Natural killer cell treated with Interleukin-12 subunit alpha and Interleukin-12 subunit beta and Interleukin-15 and Interleukin-18, amount 100 ng/mL, for 72 hours (primary cell): ENCODE results near the gene VAMP3. TPM values are rescaled to one million over a fixed set of nuclear protein-coding genes. Genes with fewer than 3 reads are reported as not detected.

ENCODE experiments used
- ATAC-seq, 2 donors: fragments of 150-1000 bp; cut with Tn5 transposase in 1 of 2; sonication (Bioruptor Pico), chemical (Tn5 transposase) in 1 of 2; 2 replicates each; pipeline ENCODE4 v1.10.0; 2021
- DNase-seq: peaks from one replicate; pipeline ENCODE4 v3.0.0; 2022; ENCODE audit warnings: low spot score
- H3K27ac Mint-ChIP-seq, 2 donors: 1 replicate in 1 of 2; 2 replicates in 1 of 2; pipeline ENCODE4 v1.8.0; 2022; ENCODE audit warnings: mixed read lengths in 2 of 2, mild to moderate bottlenecking in 1 of 2, moderate library complexity in 1 of 2
- H3K27me3 Mint-ChIP-seq, 2 donors: 1 replicate in 1 of 2; 2 replicates in 1 of 2; pipeline ENCODE4 v1.8.0; 2022; ENCODE audit warnings: mixed read lengths in 2 of 2
- H3K36me3 Mint-ChIP-seq: one replicate; pipeline ENCODE4 v1.8.0; 2022; ENCODE audit warnings: mixed read lengths
- H3K4me1 Mint-ChIP-seq, 2 donors: 1 replicate in 1 of 2; 2 replicates in 1 of 2; pipeline ENCODE4 v1.8.0; 2022; ENCODE audit warnings: low read depth in 2 of 2, mixed read lengths in 2 of 2, mild to moderate bottlenecking in 1 of 2
- H3K4me3 Mint-ChIP-seq: one replicate; pipeline ENCODE4 v1.8.0; 2022; ENCODE audit warnings: mixed read lengths
- H3K9me3 Mint-ChIP-seq: 2 replicates; pipeline ENCODE4 v1.8.0; 2022; ENCODE audit warnings: mixed read lengths
- total RNA-seq, 2 donors: library from RNA; stranded (reverse); gene quantifications; one replicate each; pipeline ENCODE4 v1.2.3, GENCODE V29; 2022

VAMP3 gene, protein sequence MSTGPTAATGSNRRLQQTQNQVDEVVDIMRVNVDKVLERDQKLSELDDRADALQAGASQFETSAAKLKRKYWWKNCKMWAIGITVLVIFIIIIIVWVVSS
- total RNA-seq = 10 to 100 TPM; 30.0 to 31.9 TPM

DNA sequence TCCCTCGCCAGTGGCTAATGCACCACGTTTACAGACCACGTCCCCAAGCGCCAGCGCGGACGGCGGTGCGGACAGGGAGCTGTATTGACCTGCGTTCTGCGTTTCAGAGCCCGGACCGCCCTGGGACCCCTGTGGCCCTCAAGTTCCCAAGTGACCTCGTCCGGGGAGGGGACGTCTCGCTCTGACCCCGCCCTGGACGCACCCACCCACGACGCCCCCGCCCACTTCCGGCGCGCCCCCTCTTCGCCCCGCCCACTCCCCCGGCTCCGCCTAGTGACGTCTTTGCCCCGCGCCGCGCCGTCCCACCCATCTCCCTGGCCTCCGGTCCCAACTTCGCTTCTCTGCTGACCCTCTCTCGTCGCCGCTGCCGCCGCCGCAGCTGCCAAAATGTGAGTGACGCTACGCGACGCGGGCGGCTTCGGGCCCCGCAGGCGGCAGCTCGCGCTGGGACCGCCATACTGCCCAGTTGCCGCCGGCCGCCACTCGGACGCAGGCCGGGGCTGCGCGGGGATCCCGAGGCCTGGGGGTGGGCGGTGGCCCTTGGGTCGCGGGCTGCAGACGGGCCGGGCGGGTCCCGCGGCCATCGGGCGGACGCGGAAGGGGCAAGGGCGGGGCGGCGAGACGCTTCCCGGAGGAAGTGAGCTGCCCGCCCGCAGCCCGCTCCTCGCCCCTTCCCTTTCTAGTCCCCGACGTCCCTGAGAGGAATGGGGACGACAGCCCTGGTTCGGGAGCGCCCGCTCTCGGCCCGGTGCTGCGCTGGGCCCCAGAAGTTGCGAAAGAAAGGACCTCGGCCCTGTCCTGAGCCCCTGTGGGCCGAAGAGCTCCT is at the start of gene VAMP3:
TSS of gene VAMP3 (plus strand) at position 300 of the 826 bp plus-strand sequence. CDS start at position 388, 88 bp downstream.
- H3K27me3 Mint-ChIP-seq = peaks cover 11 to 15% of the 10 kb centered on the region in 2 donors
- H3K27ac Mint-ChIP-seq = peak within 1 kb of the TSS; percentile 73 to 90
- peak; percentile 89 for DNase-seq
- ATAC-seq = peak; percentile 96 to 98
- peaks cover 15% of the 10 kb centered on the region for H3K36me3 Mint-ChIP-seq
- H3K4me3 Mint-ChIP-seq = peak within 1 kb of the TSS; percentile 94
- peaks cover 28 to 34% of the 10 kb centered on the region in 2 donors for H3K4me1 Mint-ChIP-seq
- peaks cover 3% of the 10 kb centered on the region for H3K9me3 Mint-ChIP-seq

DNA sequence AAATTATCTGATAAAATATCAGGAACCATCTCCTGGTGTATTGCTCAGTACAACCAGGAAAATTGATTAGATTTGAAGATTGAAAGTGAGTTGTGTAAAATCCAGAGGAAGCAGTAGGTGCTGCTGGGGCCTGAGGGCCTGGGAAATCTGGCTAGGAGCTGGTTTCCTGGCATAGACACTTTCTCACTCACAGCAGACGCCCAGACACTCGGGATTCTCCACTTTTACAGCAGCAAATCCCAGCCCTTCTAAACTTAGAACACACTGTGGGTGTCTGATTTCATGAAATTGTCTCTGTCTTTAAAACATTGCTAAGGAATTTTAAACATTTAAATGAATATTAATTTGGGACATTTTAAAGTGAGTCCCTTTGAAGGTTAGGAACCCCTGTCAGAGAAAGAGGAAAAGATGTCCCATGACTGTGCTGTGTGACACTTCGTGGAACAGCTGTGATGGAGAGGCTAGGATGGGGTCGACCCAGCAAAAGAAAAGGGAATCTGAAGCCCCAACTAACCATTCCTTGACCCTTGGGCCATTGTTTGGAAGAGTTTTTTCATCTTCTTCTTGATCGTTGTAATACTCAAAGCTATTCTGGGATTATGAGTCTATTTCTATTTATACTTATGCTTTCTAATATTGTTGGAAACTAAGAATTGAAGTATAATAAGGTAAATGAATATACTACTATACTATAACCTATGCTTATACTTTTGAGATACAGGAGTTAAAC is 49.0 kb upstream of the VAMP3 start:
- no peaks in the 10 kb centered on the region for H3K4me1 Mint-ChIP-seq
- no peaks in the 10 kb centered on the region for H3K9me3 Mint-ChIP-seq
- ATAC-seq = no peak
- H3K27ac Mint-ChIP-seq = no peak overlapping the region
- no peaks in the 10 kb centered on the region for H3K36me3 Mint-ChIP-seq
- DNase-seq = no peak
- peaks cover 15 to 20% of the 10 kb centered on the region in 2 donors for H3K27me3 Mint-ChIP-seq
- H3K4me3 Mint-ChIP-seq = no peak overlapping the region

DNA sequence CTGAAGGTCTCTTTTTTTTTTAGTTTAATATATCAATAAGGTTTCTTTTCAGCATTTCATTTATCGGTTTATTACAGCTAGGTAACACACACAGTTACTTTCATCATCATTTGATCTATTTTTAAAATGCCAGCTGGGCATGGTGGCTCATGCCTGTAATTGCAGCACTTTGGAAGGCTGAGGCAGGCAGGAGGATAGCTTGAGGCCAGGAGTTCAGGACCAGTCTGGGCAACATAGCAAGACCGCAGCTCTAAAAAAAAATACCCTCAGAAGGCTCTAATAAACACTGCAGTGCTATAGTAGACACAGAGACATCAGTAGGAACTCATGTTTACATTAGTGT is 48.5 kb upstream of the VAMP3 start:
- Mint-ChIP-seq H3K4me3 (no peak overlapping the region), H3K27me3 (peaks cover 15 to 19% of the 10 kb centered on the region in 2 donors), H3K9me3 (no peaks in the 10 kb centered on the region), H3K4me1 (no peaks in the 10 kb centered on the region), H3K36me3 (no peaks in the 10 kb centered on the region), H3K27ac (no peak overlapping the region)
- no peak for DNase-seq
- ATAC-seq = no peak

DNA sequence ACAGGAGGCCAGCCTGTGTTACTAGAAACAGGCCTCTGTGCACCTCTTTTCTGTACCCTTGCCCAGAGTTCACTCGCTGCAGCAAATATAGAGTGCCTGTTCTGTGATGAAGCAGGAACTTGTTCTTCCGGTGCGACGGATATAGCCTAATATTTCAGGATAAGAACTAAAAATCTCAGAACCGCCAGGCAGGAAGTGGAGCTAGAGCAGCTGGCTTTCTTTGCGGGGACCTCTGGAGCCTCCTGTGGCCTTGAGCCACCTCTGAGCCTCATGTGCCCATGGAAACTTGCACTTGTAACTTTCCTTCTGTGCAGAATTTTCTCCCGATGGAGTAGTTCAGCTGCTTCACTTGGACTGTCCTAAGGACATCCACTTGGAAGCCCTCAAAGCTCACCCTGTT is 44.5 kb upstream of the VAMP3 start:
- no peak overlapping the region for H3K27ac Mint-ChIP-seq

DNA sequence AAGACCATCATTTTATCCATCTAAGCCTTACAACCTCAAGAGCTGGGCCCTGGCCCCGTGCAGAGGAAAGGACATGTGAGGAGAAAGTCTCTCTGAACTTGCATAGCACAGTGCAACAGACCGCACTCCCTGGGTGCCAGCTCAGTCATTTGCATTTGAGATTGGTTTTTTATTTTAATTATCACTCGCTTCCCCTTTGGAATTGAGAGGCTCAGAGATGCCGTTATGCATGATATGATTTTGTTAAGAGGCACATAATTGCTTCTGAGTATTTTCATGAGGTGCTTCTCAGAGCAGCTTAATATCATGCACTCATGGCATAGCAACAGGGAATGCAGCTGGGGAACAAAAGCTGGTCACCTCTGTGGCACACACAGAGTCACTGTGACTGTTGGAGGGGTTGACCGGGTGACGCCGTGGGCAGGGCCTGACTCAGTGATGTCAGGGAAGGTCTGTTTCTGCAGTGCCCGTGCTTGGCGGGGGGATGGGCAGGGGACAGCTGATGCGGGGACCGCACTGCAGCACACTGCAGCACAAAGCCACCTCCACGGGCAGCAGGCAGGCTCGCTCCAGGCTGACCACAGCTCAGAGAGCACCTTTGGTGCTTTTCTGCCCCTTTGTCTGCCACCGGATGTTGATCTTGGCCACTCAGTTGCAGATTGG is 43.2 kb upstream of the VAMP3 start:
- DNase-seq = no peak
- H3K27ac Mint-ChIP-seq = no peak overlapping the region
- ATAC-seq = no peak
- H3K9me3 Mint-ChIP-seq = no peaks in the 10 kb centered on the region
- H3K27me3 Mint-ChIP-seq = peaks cover 6 to 19% of the 10 kb centered on the region in 2 donors
- H3K4me3 Mint-ChIP-seq = no peak overlapping the region
- H3K4me1 Mint-ChIP-seq = no peaks in the 10 kb centered on the region
- H3K36me3 Mint-ChIP-seq = no peaks in the 10 kb centered on the region

More for the DNA sequence above, 44.5 kb upstream of the VAMP3 start:
- Mint-ChIP-seq H3K9me3 (no peaks in the 10 kb centered on the region), H3K4me1 (no peaks in the 10 kb centered on the region), H3K36me3 (no peaks in the 10 kb centered on the region), H3K4me3 (no peak overlapping the region), H3K27me3 (peaks cover 6 to 20% of the 10 kb centered on the region in 2 donors)
- ATAC-seq (no peak), DNase-seq (no peak)

DNA sequence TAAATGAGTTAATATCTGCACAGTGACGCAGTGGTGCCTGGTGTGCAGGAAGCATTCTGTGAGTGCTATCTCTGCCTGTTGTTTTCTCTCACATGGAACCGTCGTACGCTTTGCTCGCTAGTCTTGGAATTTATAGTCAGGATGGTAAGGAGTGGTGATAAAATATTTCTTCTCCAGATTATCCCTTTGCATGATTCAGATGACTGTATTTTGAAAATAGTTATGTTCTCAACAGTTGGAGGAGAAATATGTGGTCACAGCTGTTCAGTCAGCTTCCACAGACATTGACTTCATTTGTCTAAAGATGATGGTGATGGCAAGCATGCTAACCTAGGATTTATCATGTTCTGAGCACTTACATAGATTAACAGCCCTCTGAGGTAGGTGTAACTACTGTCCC is 41.3 kb upstream of the VAMP3 start:
- no peak for DNase-seq
- H3K27me3 Mint-ChIP-seq = peaks cover 6 to 17% of the 10 kb centered on the region in 2 donors
- ATAC-seq = no peak
- no peak overlapping the region for H3K4me3 Mint-ChIP-seq
- H3K27ac Mint-ChIP-seq = no peak overlapping the region
- no peaks in the 10 kb centered on the region for H3K9me3 Mint-ChIP-seq
- no peaks in the 10 kb centered on the region for H3K4me1 Mint-ChIP-seq
- no peaks in the 10 kb centered on the region for H3K36me3 Mint-ChIP-seq

DNA sequence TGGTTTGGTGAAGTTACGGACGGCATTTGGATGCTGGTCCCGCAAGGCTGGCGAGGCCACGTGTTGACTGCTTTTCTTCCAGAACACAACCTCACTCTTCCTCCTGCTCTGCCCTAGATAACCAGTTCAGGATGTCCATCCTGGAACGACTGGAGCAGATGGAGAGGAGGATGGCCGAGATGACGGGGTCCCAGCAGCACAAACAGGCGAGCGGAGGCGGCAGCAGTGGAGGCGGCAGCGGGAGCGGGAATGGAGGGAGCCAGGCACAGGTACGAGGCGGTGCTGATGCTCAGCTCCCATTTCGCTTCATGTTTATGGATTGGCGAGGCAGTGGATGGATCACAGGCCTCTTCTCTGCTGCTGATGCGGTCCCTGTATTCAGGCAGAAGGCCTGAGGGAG is 38.8 kb upstream of the VAMP3 start:
- H3K27me3 Mint-ChIP-seq = peaks cover 6 to 17% of the 10 kb centered on the region in 2 donors
- no peak overlapping the region for H3K4me3 Mint-ChIP-seq
- no peak for DNase-seq
- no peak overlapping the region for H3K27ac Mint-ChIP-seq
- H3K4me1 Mint-ChIP-seq = no peaks in the 10 kb centered on the region
- no peaks in the 10 kb centered on the region for H3K36me3 Mint-ChIP-seq
- no peak for ATAC-seq
- H3K9me3 Mint-ChIP-seq = no peaks in the 10 kb centered on the region

DNA sequence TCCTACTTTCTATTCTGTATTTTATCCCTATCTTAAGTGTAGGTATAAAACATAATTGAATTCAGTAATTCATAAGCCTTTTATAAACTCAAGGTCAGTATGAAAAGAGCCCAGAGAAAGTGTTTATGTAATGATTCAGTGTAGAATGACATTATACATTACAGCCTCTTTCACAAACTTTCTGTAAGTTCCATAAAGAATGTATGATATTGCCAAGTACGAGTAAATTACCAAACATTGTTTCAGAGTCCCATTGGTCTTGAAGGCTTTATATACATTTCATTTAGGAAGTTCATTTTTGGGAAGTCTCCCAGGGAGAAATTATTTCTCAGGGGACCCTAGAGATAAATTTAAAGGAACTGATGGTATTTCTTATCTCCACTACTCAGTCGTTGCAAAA is 37.8 kb upstream of the VAMP3 start:
- H3K27ac Mint-ChIP-seq = no peak overlapping the region
- H3K4me1 Mint-ChIP-seq = no peaks in the 10 kb centered on the region
- ATAC-seq (no peak), DNase-seq (no peak)
- peaks cover 6 to 19% of the 10 kb centered on the region in 2 donors for H3K27me3 Mint-ChIP-seq
- no peak overlapping the region for H3K4me3 Mint-ChIP-seq
- H3K36me3 Mint-ChIP-seq = no peaks in the 10 kb centered on the region
- H3K9me3 Mint-ChIP-seq = no peaks in the 10 kb centered on the region

DNA sequence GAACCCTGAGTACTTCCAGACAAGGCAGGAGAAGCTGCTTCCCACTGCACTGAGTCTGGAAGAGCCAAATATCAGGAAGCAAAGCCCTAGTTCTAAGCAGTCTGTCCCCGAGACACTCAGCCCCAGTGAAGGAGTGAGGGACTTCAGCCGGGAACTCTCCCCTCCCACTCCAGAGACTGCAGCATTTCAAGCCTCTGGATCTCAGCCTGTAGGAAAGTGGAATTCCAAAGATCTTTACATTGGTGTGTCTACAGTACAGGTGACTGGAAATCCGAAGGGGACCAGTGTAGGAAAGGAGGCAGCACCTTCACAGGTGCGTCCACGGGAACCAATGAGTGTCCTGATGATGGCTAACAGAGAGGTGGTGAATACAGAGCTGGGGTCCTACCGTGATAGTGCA is 33.1 kb upstream of the VAMP3 start:
- Mint-ChIP-seq H3K4me3 (no peak overlapping the region), H3K9me3 (no peaks in the 10 kb centered on the region), H3K4me1 (no peaks in the 10 kb centered on the region), H3K27me3 (peaks cover 0 to 4% of the 10 kb centered on the region in 2 donors), H3K36me3 (no peaks in the 10 kb centered on the region), H3K27ac (no peak overlapping the region)
- ATAC-seq (no peak), DNase-seq (no peak)

DNA sequence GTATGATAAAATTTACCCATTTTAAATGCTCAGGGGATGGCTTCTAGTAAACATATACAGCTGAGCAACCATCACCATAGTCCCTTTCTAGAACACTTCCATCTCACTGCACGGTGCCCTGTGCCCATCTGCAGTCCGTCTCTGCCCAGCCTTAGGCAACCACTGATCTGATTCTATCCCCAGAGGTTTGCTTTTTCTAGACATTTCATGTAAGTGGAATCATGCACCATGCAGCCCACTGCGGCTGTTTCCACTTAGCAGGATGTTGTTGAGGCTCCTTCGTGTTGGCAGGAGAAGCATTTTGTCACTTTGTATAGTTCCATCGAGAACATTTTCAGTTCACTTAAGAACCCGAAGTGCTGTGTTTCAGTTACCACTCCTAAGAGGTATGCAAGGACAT is 27.8 kb upstream of the VAMP3 start:
- Mint-ChIP-seq H3K36me3 (no peaks in the 10 kb centered on the region), H3K9me3 (no peaks in the 10 kb centered on the region), H3K27ac (no peak overlapping the region), H3K4me3 (no peak overlapping the region), H3K27me3 (no peaks in the 10 kb centered on the region), H3K4me1 (no peaks in the 10 kb centered on the region)
- no peak for ATAC-seq
- DNase-seq = no peak

DNA sequence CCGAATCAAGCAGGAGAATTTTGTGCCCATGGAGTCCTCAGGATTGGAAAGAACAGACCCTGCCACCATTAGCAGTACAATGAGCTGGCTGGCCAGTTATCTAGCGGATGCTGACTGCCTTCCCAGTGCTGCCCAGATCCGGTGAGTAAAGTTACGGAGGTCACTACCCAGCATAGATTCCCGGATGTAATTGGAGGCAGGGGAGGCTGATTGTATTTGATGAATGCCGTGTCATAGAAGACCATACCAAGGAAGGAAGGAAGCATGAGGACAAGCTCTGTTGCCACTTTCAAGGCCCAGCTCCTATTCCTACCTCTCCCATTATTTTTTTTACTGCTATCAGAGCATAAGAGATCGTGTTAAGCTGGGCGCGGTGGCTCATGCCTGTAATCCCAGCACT is 26.2 kb upstream of the VAMP3 start:
- H3K4me3 Mint-ChIP-seq = no peak overlapping the region
- no peak for ATAC-seq
- no peaks in the 10 kb centered on the region for H3K4me1 Mint-ChIP-seq
- H3K9me3 Mint-ChIP-seq = no peaks in the 10 kb centered on the region
- H3K27me3 Mint-ChIP-seq = no peaks in the 10 kb centered on the region
- DNase-seq = no peak
- H3K36me3 Mint-ChIP-seq = no peaks in the 10 kb centered on the region
- H3K27ac Mint-ChIP-seq = no peak overlapping the region

DNA sequence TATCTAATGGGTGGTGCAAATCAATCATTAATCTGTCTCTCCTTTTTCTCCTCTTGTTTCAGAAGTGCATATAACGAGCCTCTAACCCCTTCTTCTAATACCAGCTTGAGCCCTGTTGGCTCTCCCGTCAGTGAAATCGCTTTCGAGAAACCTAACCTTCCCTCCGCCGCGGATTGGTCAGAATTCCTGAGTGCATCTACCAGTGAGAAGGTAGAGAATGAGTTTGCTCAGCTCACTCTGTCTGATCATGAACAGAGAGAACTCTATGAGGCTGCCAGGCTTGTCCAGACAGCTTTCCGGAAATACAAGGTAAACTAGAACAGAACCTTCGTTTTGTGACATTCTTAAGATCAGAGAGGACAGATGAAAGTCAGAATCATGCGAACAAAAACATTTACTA is 25.3 kb upstream of the VAMP3 start:
- Mint-ChIP-seq H3K27ac (no peak overlapping the region), H3K4me3 (no peak overlapping the region), H3K9me3 (no peaks in the 10 kb centered on the region), H3K36me3 (no peaks in the 10 kb centered on the region), H3K27me3 (no peaks in the 10 kb centered on the region), H3K4me1 (no peaks in the 10 kb centered on the region)
- DNase-seq (no peak), ATAC-seq (no peak)

DNA sequence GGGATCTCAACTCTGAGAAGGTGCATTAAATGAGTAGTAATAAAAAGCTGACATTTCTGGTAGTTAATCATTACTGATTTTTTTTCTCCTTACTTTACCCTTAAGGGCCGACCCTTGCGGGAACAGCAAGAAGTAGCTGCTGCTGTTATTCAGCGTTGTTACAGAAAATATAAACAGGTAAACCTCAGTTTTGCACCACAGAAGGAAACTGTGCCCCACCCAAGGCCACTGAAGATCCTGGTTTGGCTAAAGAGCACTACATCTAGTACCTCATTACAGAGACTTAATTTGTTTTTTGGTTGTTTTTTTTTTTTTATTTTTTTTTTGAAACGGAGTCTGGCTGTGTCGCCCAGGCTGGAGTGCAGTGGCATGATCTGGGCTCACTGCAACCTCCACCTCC is 23.5 kb upstream of the VAMP3 start:
- DNase-seq (no peak), ATAC-seq (no peak)
- no peak overlapping the region for H3K4me3 Mint-ChIP-seq
- H3K9me3 Mint-ChIP-seq = no peaks in the 10 kb centered on the region
- H3K4me1 Mint-ChIP-seq = peaks cover 2 to 3% of the 10 kb centered on the region in 2 donors
- no peaks in the 10 kb centered on the region for H3K27me3 Mint-ChIP-seq
- no peak overlapping the region for H3K27ac Mint-ChIP-seq
- no peaks in the 10 kb centered on the region for H3K36me3 Mint-ChIP-seq

DNA sequence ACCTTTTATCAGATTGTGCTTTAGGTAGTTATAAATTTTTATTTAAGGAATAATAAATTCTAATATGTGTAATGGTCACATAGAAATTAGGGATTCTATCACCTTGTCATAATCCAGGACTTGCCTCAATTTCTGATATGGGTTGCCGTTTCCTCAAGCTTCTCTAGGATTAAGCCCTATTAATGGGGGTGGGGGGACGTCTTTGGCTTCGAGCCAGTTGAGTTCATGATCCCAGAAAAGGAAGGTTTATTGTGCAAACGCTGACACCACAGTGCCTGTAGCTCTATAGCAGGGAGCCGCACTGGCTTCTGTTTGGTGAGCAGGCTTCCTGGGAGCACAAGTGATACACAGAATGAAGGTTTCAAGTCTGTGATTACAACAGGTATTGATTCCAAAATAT is 22.0 kb upstream of the VAMP3 start:
- peaks cover 15 to 16% of the 10 kb centered on the region in 2 donors for H3K4me1 Mint-ChIP-seq
- H3K27ac Mint-ChIP-seq = no peak overlapping the region
- H3K36me3 Mint-ChIP-seq = no peaks in the 10 kb centered on the region
- ATAC-seq (no peak), DNase-seq (no peak)
- no peaks in the 10 kb centered on the region for H3K9me3 Mint-ChIP-seq
- peaks cover 0 to 3% of the 10 kb centered on the region in 2 donors for H3K27me3 Mint-ChIP-seq
- no peak overlapping the region for H3K4me3 Mint-ChIP-seq
